Tibial artery (tissue), 4 donors: ENCODE measurements around the gene ZNF223.

Experiments used
- DNase-seq, 2 donors: peaks; one replicate each; pipeline ENCODE4 v3.0.0-alpha.2; 2019
- H3K27ac ChIP-seq, 2 donors: fragments of 200-600 bp; sonication (generic) in 1 of 2; 1 replicate in 1 of 2; 2 replicates in 1 of 2; pipeline ENCODE4 v1.5.1; 2018 to 2019; ENCODE audit warnings: mild to moderate bottlenecking in 1 of 2
- H3K27me3 ChIP-seq, 2 donors: fragments of 200-600 bp; sonication (generic) in 1 of 2; one replicate each; pipeline versions ENCODE4 v1.5.1 to v1.6.0; 2016 to 2019
- H3K36me3 ChIP-seq, 3 donors: fragments of 200-600 bp; sonication (generic) in 2 of 3; one replicate each; pipeline ENCODE4 v1.5.1; 2016 to 2019; ENCODE audit warnings: mild to moderate bottlenecking in 2 of 3
- H3K4me1 ChIP-seq, 4 donors: fragments of 200-600 bp; sonication (generic) in 2 of 4; 1 replicate in 3 of 4; 2 replicates in 1 of 4; pipeline ENCODE4 v1.5.1; 2016 to 2019
- H3K4me3 ChIP-seq, 2 donors: fragments of 200-600 bp; sonication (generic) in 1 of 2; 1 replicate in 1 of 2; 2 replicates in 1 of 2; pipeline ENCODE4 v1.5.1; 2018 to 2019; ENCODE audit warnings: mild to moderate bottlenecking in 2 of 2
- H3K9me3 ChIP-seq, 3 donors: fragments of 200-600 bp; sonication (generic) in 1 of 3; one replicate each; pipeline ENCODE4 v1.5.1; 2016 to 2019
- intact Hi-C: fragments of 100-400 bp; cut with DNase I; formaldehyde crosslinking; loops from one replicate; pipeline ENCODE4 v1.15.0; 2023; ENCODE audit warnings: low total_unique reads
- TF ChIP-seq, protein P1 (sequence below), 2 experiments: fragments of 200-600 bp in 1 of 2; fragments of 450-650 bp in 1 of 2; IDR thresholded peaks; one replicate each; pipeline ENCODE4 v1.5.1; 2017 to 2019; ENCODE audit warnings: antibody characterized with exemption in 2 of 2, mild to moderate bottlenecking in 1 of 2, moderate library complexity in 1 of 2

ZNF223 gene

DNA sequence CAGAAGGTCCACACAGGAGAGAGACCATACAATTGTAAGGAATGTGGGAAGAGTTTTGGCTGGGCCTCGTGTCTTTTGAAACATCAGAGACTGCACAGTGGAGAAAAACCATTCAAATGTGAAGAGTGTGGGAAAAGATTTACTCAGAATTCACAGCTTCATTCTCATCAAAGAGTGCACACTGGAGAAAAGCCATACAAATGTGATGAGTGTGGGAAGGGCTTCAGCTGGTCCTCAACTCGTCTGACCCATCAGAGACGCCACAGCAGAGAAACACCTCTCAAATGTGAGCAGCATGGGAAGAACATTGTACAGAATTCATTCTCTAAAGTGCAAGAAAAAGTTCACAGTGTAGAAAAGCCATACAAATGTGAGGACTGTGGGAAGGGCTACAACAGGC lies 55.9 kb downstream of the ZNF223 start:
- Histone ChIP-seq H3K27me3 (no peaks in the 10 kb centered on the region), H3K27ac (no peak overlapping the region), H3K36me3 (peaks cover 61 to 68% (median 68%) of the 10 kb centered on the region in 3 donors), H3K4me3 (no peak overlapping the region), H3K4me1 (peaks cover 0 to 9% (median 3%) of the 10 kb centered on the region in 4 donors), H3K9me3 (peaks cover 9 to 93% (median 70%) of the 10 kb centered on the region in 3 donors)
- TF ChIP-seq, protein P1, sequence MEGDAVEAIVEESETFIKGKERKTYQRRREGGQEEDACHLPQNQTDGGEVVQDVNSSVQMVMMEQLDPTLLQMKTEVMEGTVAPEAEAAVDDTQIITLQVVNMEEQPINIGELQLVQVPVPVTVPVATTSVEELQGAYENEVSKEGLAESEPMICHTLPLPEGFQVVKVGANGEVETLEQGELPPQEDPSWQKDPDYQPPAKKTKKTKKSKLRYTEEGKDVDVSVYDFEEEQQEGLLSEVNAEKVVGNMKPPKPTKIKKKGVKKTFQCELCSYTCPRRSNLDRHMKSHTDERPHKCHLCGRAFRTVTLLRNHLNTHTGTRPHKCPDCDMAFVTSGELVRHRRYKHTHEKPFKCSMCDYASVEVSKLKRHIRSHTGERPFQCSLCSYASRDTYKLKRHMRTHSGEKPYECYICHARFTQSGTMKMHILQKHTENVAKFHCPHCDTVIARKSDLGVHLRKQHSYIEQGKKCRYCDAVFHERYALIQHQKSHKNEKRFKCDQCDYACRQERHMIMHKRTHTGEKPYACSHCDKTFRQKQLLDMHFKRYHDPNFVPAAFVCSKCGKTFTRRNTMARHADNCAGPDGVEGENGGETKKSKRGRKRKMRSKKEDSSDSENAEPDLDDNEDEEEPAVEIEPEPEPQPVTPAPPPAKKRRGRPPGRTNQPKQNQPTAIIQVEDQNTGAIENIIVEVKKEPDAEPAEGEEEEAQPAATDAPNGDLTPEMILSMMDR (IDR thresholded peaks at IDR 0.05) = no peak
- intact Hi-C loops = no loop called here
- no peak for DNase-seq

DNA sequence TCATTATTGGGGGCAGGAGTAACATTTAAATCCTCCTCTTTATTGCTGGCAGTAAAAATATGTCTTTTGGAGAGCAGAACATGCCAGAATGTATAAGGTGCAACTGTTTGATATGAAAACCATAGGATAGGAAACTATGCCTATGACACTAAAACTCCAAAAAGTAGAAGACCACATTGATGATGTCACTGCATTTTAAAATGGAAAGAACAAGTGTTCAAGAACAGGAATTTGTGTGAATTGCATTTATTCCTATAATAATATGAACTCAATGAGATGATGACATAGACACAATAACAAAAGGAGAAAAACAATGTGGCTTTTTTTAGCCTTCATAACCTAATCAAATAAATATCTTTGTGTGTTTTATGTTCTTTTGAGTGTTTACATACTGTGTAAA lies 57.6 kb downstream of the ZNF223 start:
- Histone ChIP-seq H3K9me3 (peaks cover 7 to 76% (median 67%) of the 10 kb centered on the region in 3 donors), H3K27me3 (no peaks in the 10 kb centered on the region), H3K4me3 (no peak overlapping the region), H3K36me3 (peaks cover 44 to 51% (median 51%) of the 10 kb centered on the region in 3 donors), H3K27ac (no peak overlapping the region), H3K4me1 (peaks cover 0 to 17% (median 9%) of the 10 kb centered on the region in 4 donors)
- no peak for DNase-seq
- intact Hi-C loops = no loop called here
- TF ChIP-seq, protein P1 (IDR thresholded peaks at IDR 0.05) = no peak

DNA sequence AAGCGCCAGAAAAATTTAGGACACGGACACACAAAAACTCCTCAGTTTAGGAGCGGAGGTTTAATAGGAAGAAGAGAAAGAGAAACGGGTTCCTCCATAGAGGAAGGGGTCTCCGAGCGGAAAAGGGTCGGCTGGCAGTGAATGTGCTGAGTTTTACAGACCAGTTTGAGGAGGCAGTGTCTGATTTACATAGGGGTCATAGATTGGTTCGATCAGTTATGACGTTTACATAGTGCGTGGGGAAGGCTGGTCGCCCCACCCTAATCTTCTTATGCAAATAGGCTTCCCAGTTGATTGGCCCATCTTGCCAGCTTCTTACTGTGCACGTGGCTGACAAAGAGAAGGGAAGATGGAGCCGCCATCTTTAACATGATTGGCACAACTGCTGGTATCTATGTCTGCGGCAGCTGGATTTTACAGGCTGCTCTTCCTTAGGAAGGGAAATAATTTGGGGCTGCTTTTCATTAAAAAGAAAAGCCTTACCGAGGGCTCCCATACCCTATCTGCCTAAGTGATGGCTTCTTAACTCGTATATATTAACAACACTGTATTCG lies 60.2 kb downstream of the ZNF223 start:
- H3K27me3 ChIP-seq = no peaks in the 10 kb centered on the region
- no peak overlapping the region for H3K27ac ChIP-seq
- intact Hi-C loops = loop anchor here (10.0 kb wide), 1 partner anchor 53 kb away; the partner anchor contains the start of gene ZNF226
- H3K4me3 ChIP-seq = peak overlapping the region; percentile 66 to 83
- peaks cover 0 to 20% (median 10%) of the 10 kb centered on the region in 4 donors for H3K4me1 ChIP-seq
- H3K36me3 ChIP-seq = peaks cover 30 to 38% (median 38%) of the 10 kb centered on the region in 3 donors
- DNase-seq = no peak
- H3K9me3 ChIP-seq = peaks cover 6 to 50% (median 49%) of the 10 kb centered on the region in 3 donors
- TF ChIP-seq, protein P1 (IDR thresholded peaks at IDR 0.05) = no peak

DNA sequence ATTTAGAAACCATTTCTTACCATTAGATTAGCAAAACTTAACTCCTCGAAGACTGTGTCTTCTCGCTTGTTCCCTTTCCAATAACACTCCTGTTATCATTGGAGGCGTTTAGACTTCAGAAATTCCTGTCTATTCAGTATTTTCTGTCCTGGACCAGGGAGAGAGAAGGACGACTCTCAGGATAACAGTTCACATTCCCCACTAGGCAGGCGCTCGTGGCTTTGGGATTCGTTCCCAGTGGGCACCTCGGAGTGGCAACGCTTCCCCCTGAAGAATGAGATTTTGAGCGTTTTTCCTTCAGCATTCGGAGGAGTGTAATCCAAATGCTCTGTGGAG lies 60.9 kb downstream of the ZNF223 start:
- TF ChIP-seq, protein P1 (IDR thresholded peaks at IDR 0.05) = no peak
- Histone ChIP-seq H3K4me1 (peaks cover 0 to 20% (median 10%) of the 10 kb centered on the region in 4 donors), H3K9me3 (peaks cover 0 to 42% (median 42%) of the 10 kb centered on the region in 3 donors), H3K36me3 (peaks cover 30 to 38% (median 38%) of the 10 kb centered on the region in 3 donors), H3K27me3 (no peaks in the 10 kb centered on the region), H3K4me3 (peak overlapping the region; percentile 66 to 83), H3K27ac (peak overlapping the region; percentile 59 to 82)
- intact Hi-C loops = loop anchor here (10.0 kb wide), 1 partner anchor 52 kb away; the partner anchor contains the start of gene ZNF226
- no peak for DNase-seq

DNA sequence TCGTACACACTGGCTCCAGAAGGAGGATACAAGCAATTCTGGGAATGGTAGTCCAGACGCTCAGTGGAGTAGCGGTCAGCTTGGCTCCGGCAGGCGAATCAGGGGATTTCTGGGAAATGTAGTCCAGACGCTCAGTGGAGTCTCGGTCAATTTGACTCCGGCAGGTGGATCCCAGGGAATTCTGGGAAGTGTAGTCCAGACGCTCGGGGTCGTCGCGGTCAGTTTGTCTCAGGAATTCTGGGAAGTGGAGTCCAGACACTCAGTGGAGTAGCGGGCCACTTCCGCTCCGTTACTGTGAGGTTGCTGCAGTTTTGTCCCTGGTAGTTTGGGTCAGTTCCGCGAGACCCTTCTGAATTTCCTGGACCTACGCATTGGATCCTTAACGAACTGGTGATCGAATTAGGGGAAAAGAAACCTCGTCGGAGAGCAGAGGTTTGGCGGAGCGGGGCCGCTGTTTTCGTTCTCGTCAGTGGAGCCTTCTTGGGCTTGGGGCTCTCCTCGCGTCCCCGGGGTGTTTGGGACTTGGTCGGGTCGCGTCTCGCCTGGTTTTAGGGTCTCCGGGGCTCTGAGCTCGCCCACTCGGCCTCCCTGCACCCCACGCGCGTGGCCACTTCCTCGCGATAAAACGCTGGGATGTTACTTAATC lies 61.4 kb downstream of the ZNF223 start, which contains the start of gene ZNF225:
Gene ZNF225 (plus strand): TSS at position 262 of the 646 bp plus-strand sequence. CDS start 2,429 bp downstream, outside the sequence.
- H3K4me3 ChIP-seq = peak within 1 kb of the TSS; percentile 66 to 83
- peak within 1 kb of the TSS; percentile 82 to 83 for H3K27ac ChIP-seq
- peaks cover 30 to 38% (median 38%) of the 10 kb centered on the region in 3 donors for H3K36me3 ChIP-seq
- TF ChIP-seq, protein P1 (IDR thresholded peaks at IDR 0.05) = no peak
- peaks cover 0 to 38% (median 37%) of the 10 kb centered on the region in 3 donors for H3K9me3 ChIP-seq
- no peaks in the 10 kb centered on the region for H3K27me3 ChIP-seq
- intact Hi-C loops = loop anchor here (10.0 kb wide), 1 partner anchor 52 kb away; the partner anchor contains the start of gene ZNF226
- H3K4me1 ChIP-seq = peaks cover 0 to 20% (median 10%) of the 10 kb centered on the region in 4 donors
- peak; percentile 96 to 98 for DNase-seq
